B cell (primary cell): Measurements from ENCODE around the gene PTMS. TPM values are rescaled to one million over a fixed set of nuclear protein-coding genes. Genes with fewer than 3 reads are reported as not detected.

ENCODE experiments used
- ATAC-seq: fragments of 200-7000 bp; cut with Tn5 transposase; one replicate; pipeline ENCODE4 v1.10.0; 2021; ENCODE audit warnings: low read depth, mild to moderate bottlenecking, moderate number of reproducible peaks, moderate library complexity
- CTCF ChIA-PET: fragments of 350-600 bp; sonication (Branson Sonifier 250); formaldehyde crosslinking; loops from one replicate; lab custom pipeline; 2021; ENCODE audit warnings: antibody characterized with exemption, inconsistent platforms; lab: Charles Lee
- POLR2A ChIA-PET: fragments of 350-600 bp; sonication (Branson Sonifier 250); formaldehyde crosslinking; loops from one replicate; lab custom pipeline; 2021; ENCODE audit warnings: antibody characterized with exemption; lab: Charles Lee
- DNase-seq: peaks from one replicate; pipeline ENCODE4 v3.0.0; 2013
- H2AFZ ChIP-seq: 2 replicates; pipeline ENCODE4 v1.6.1; 2012; ENCODE audit warnings: mild to moderate bottlenecking, low read depth, low read length; ENCODE audit not compliant: insufficient read depth, poor library complexity, severe bottlenecking
- H3K27ac ChIP-seq, 2 donors: 1 replicate in 1 of 2; 2 replicates in 1 of 2; pipeline ENCODE4 v1.5.1; 2012 to 2013; ENCODE audit warnings: low read length in 2 of 2, mild to moderate bottlenecking in 2 of 2, moderate library complexity in 1 of 2
- H3K27me3 ChIP-seq, 4 experiments: fragments of 200-600 bp in 1 of 4; sonication (generic) in 1 of 4; replicated peaks in 1 of 4; 1 replicate in 2 of 4; 2 replicates in 2 of 4; pipeline versions ENCODE4 v1.6.1 to v1.7.0; 2013 to 2016; ENCODE audit warnings: low read length in 3 of 4, mild to moderate bottlenecking in 2 of 4, mixed read lengths in 1 of 4, moderate library complexity in 1 of 4; ENCODE audit not compliant: insufficient read depth in 4 of 4, control insufficient read depth in 3 of 4; ENCODE audit errors: control extremely low read depth in 1 of 4
- H3K36me3 ChIP-seq, 2 experiments: replicated peaks in 1 of 2; 1 replicate in 1 of 2; 2 replicates in 1 of 2; pipeline versions ENCODE4 v1.6.1 to v1.7.1; 2013; ENCODE audit warnings: low read length in 1 of 2; ENCODE audit not compliant: insufficient read depth in 2 of 2, control insufficient read depth in 1 of 2; ENCODE audit errors: control extremely low read depth in 1 of 2, extremely low read depth in 1 of 2
- H3K4me1 ChIP-seq, 2 donors: fragments of 200-600 bp in 1 of 2; sonication (generic) in 1 of 2; 1 replicate in 1 of 2; 2 replicates in 1 of 2; pipeline versions ENCODE4 v1.5.1 to v1.6.1; 2013 to 2017; ENCODE audit warnings: low read length in 2 of 2; ENCODE audit not compliant: control insufficient read depth in 2 of 2, insufficient read depth in 2 of 2
- H3K4me2 ChIP-seq: replicated peaks from 2 replicates; pipeline ENCODE3; 2012; ENCODE audit warnings: mild to moderate bottlenecking, low read depth, low read length; ENCODE audit not compliant: poor library complexity, severe bottlenecking
- H3K4me3 ChIP-seq, 5 experiments: fragments of 200-600 bp in 1 of 5; sonication (generic) in 1 of 5; 1 replicate in 3 of 5; 2 replicates in 2 of 5; pipeline versions ENCODE4 v1.5.1 to v1.7.0; 2011 to 2016; ENCODE audit warnings: low read length in 4 of 5, mild to moderate bottlenecking in 4 of 5, low read depth in 2 of 5, control low read depth in 1 of 5, moderate library complexity in 1 of 5; ENCODE audit not compliant: insufficient read depth in 1 of 5; ENCODE audit errors: control extremely low read depth in 1 of 5, extremely low read depth in 1 of 5
- H3K79me2 ChIP-seq: fragments of 200-600 bp; sonication (generic); one replicate; pipeline ENCODE4 v1.6.0; 2016; ENCODE audit warnings: low read length; ENCODE audit not compliant: control insufficient read depth, insufficient read depth
- H3K9ac ChIP-seq: fragments of 200-600 bp; sonication (generic); 2 replicates; pipeline ENCODE4 v1.6.1; 2017; ENCODE audit warnings: mild to moderate bottlenecking, low read length, moderate library complexity
- H3K9me3 ChIP-seq, 3 donors: one replicate each; pipeline versions ENCODE4 v1.6.1 to v1.7.1; 2013; ENCODE audit warnings: low read length in 2 of 3; ENCODE audit not compliant: control insufficient read depth in 2 of 3, insufficient read depth in 1 of 3; ENCODE audit errors: control extremely low read depth in 1 of 3
- H4K20me1 ChIP-seq: 2 replicates; pipeline ENCODE4 v1.6.0; 2012; ENCODE audit warnings: mild to moderate bottlenecking, low read length; ENCODE audit not compliant: insufficient read depth, control insufficient read depth, poor library complexity, severe bottlenecking
- H3K27ac Mint-ChIP-seq: one replicate; pipeline ENCODE4 v1.8.0; 2021; ENCODE audit warnings: mixed read lengths
- H3K27me3 Mint-ChIP-seq: one replicate; pipeline ENCODE4 v1.8.0; 2021; ENCODE audit warnings: mixed read lengths
- H3K4me1 Mint-ChIP-seq: one replicate; pipeline ENCODE4 v1.8.0; 2021; ENCODE audit warnings: mixed read lengths
- H3K4me3 Mint-ChIP-seq: one replicate; pipeline ENCODE4 v1.8.0; 2021; ENCODE audit warnings: mixed read lengths
- H3K9me3 Mint-ChIP-seq: one replicate; pipeline ENCODE4 v1.8.0; 2022; ENCODE audit warnings: mixed read lengths; ENCODE audit not compliant: insufficient read depth
- EZH2 ChIP-seq: IDR thresholded peaks from 2 replicates; pipeline ENCODE4 v1.6.1; 2012; ENCODE audit warnings: borderline replicate concordance, low read depth, mild to moderate bottlenecking, moderate library complexity, low read length; ENCODE audit not compliant: insufficient read depth, poor library complexity, severe bottlenecking
- WGBS: methylation state at CpG from one replicate; pipeline ENCODE4 v1.1.5; 2013; ENCODE audit warnings: missing lambda C conversion rate; ENCODE audit not compliant: insufficient coverage; 5-methylcytosine and 5-hydroxymethylcytosine counted together
- intact Hi-C: fragments of 100-400 bp; cut with micrococcal nuclease; formaldehyde crosslinking; loops from one replicate; pipeline ENCODE4 v1.10.0; 2022
- polyA plus RNA-seq: library from polyadenylated mRNA; depleted of rRNA; stranded (reverse); fragments of >200 nt; gene quantifications from 2 replicates; pipeline ENCODE4 v1.2.3, GENCODE V29; 2012
- total RNA-seq, 2 donors: library from RNA; stranded (reverse); fragments of 120-200 nt in 1 of 2; gene quantifications; 1 replicate in 1 of 2; 2 replicates in 1 of 2; pipeline versions ENCODE4 v1.2.3 to v1.2.4, GENCODE V29; 2013 to 2022
- TF ChIP-seq, protein P1 (sequence below): fragments of 200-600 bp; IDR thresholded peaks from one replicate; pipeline ENCODE4 v1.8.0; 2022; ENCODE audit warnings: antibody characterized with exemption, mild to moderate bottlenecking

The PTMS gene
- total and polyA plus RNA-seq, 2 donors (not counting 1 experiment from before 2014, with no cell fraction given): 1.0 to 2.1 TPM

- no peaks in the 10 kb centered on the region for H3K9me3 ChIP-seq
- no peak overlapping the region for H3K4me3 Mint-ChIP-seq
- intact Hi-C loops: no loop called here
- peaks cover 23% of the 10 kb centered on the region for H3K27me3 Mint-ChIP-seq
- DNase-seq (no peak), ATAC-seq (no peak)
- peaks cover 13% of the 10 kb centered on the region for H3K4me1 Mint-ChIP-seq
- no peak overlapping the region for H3K9ac ChIP-seq
- H3K4me1 ChIP-seq: peaks cover 13 to 19% of the 10 kb centered on the region in 2 donors
- H3K4me3 ChIP-seq: no peak overlapping the region
- H3K27ac ChIP-seq: no peak overlapping the region
- H3K9me3 Mint-ChIP-seq: no peaks in the 10 kb centered on the region
- H3K27me3 ChIP-seq: peaks cover 0 to 27% (median under 1%) of the 10 kb centered on the region in 4 experiments
- H4K20me1 ChIP-seq: no peaks in the 10 kb centered on the region
- no peak overlapping the region for H3K27ac Mint-ChIP-seq
- CTCF ChIA-PET: no interaction called here
- POLR2A ChIA-PET: no interaction called here
- no peak overlapping the region for H3K4me2 ChIP-seq
- no peak for TF ChIP-seq EZH2
- no peaks in the 10 kb centered on the region for H3K36me3 ChIP-seq
- H3K79me2 ChIP-seq: no peaks in the 10 kb centered on the region
- H2AFZ ChIP-seq: no peak overlapping the region
- 100% methylated on average over 6 of the region's 12 CpGs for WGBS
These were observed 24.5 kb downstream of the PTMS start for GRCh38 chr12:6790496-6791150.

- DNase-seq: no peak
- intact Hi-C loops: no loop called here
- Mint-ChIP-seq H3K27ac (no peak overlapping the region), H3K4me3 (peak overlapping the region; percentile 52), H3K4me1 (peaks cover 13% of the 10 kb centered on the region), H3K9me3 (no peaks in the 10 kb centered on the region), H3K27me3 (peaks cover 34% of the 10 kb centered on the region)
- Histone ChIP-seq H3K36me3 (no peaks in the 10 kb centered on the region), H3K9me3 (no peaks in the 10 kb centered on the region), H3K4me2 (peak overlapping the region; percentile 53), H3K4me3 (no peak overlapping the region), H3K9ac (no peak overlapping the region), H3K27ac (no peak overlapping the region), H4K20me1 (no peaks in the 10 kb centered on the region), H3K27me3 (peaks cover 0 to 40% (median 4%) of the 10 kb centered on the region in 4 experiments), H3K79me2 (no peaks in the 10 kb centered on the region), H3K4me1 (peaks cover 13 to 19% of the 10 kb centered on the region in 2 donors), H2AFZ (peak overlapping the region; percentile 48)
- WGBS: 9% methylated on average over 8 of the region's 13 CpGs
- ATAC-seq: no peak
- CTCF ChIA-PET: interaction anchor here (1.4 kb wide), 2 partner anchors 12 to 157 kb away, joined by 3 to 4 read pairs; partner anchors contain the start of gene LPAR5
- no peak for TF ChIP-seq EZH2
- TF ChIP-seq, protein P1, sequence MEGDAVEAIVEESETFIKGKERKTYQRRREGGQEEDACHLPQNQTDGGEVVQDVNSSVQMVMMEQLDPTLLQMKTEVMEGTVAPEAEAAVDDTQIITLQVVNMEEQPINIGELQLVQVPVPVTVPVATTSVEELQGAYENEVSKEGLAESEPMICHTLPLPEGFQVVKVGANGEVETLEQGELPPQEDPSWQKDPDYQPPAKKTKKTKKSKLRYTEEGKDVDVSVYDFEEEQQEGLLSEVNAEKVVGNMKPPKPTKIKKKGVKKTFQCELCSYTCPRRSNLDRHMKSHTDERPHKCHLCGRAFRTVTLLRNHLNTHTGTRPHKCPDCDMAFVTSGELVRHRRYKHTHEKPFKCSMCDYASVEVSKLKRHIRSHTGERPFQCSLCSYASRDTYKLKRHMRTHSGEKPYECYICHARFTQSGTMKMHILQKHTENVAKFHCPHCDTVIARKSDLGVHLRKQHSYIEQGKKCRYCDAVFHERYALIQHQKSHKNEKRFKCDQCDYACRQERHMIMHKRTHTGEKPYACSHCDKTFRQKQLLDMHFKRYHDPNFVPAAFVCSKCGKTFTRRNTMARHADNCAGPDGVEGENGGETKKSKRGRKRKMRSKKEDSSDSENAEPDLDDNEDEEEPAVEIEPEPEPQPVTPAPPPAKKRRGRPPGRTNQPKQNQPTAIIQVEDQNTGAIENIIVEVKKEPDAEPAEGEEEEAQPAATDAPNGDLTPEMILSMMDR: no peak
- POLR2A ChIA-PET: no interaction called here
These were observed 25.9 kb downstream of the PTMS start for GRCh38 chr12:6791931-6792520.
